Heart left ventricle (tissue), 13 donors: ENCODE data around the gene CACNA1G.

ENCODE experiments used
- POLR2A ChIP-seq, 2 donors: fragments of 450-650 bp; IDR thresholded peaks; one replicate each; pipeline ENCODE4 v1.6.1; 2017; ENCODE audit warnings: antibody characterized with exemption in 2 of 2, mild to moderate bottlenecking in 2 of 2, moderate library complexity in 2 of 2
- TF ChIP-seq, protein P1 (sequence below), 12 donors: fragments of 200-600 bp; sonication (generic) in 4 of 12; IDR thresholded peaks; one replicate each; pipeline versions ENCODE4 v1.5.0 to v1.8.0; 2018 to 2022; ENCODE audit warnings: antibody characterized with exemption in 12 of 12, mild to moderate bottlenecking in 5 of 12
- donor health status: ischemic (EF 13 %, LVEDD 7.1; RV severe dilation, severe dysfunction).
- donor health status: DM: no; HTN: yes; CAD: no.
- donor health status: DM: no; HTN: no; CAD: no.
- donor health status: ischemic (EF 25% LVEDD 6.9; RV normal size, moderate dysfunction).
- donor health status: ischemic (EF 25% LVEDD 5.7; RV mildly dilated, moderate dysfunction).
- donor health status: ischemic (EF 35%, LVEDD 5.7; RV mildly dilated, moderate dysfunction).
- donor health status: nonischemic (EF 11% LVEDD 7.7; RV severe dilation, severe dysfunction).
- donor health status: DM: yes; HTN: yes; CAD: no.
- donor health status: PGD.
- donor health status: ischemic (EF 29% LVEDD 5.4; RV normal size, mild dysfunction).
- donor health status: nonischemic (EF 23%, LVEDD 6.1; RV moderate dilation, normal function).

DNA sequence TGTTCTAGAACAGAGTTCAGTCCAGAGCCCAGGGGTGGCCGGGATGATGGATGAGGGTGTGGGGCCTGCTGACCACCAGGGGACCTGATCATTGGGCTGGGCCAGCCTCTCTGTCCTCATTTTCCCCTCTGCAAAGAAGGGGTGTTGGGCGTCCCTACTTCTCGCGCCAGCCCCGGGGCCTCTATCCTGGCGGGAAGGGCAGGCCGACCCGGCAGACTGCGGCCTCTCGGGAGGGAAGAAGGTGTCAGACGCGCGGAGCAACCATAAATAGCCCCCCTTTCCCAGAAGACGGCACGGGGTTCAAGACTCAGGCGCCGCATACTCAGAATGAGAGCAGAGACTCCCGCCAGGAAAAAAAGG is 2.0 kb upstream of the CACNA1G start:
- TF ChIP-seq, protein P1, sequence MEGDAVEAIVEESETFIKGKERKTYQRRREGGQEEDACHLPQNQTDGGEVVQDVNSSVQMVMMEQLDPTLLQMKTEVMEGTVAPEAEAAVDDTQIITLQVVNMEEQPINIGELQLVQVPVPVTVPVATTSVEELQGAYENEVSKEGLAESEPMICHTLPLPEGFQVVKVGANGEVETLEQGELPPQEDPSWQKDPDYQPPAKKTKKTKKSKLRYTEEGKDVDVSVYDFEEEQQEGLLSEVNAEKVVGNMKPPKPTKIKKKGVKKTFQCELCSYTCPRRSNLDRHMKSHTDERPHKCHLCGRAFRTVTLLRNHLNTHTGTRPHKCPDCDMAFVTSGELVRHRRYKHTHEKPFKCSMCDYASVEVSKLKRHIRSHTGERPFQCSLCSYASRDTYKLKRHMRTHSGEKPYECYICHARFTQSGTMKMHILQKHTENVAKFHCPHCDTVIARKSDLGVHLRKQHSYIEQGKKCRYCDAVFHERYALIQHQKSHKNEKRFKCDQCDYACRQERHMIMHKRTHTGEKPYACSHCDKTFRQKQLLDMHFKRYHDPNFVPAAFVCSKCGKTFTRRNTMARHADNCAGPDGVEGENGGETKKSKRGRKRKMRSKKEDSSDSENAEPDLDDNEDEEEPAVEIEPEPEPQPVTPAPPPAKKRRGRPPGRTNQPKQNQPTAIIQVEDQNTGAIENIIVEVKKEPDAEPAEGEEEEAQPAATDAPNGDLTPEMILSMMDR (IDR thresholded peaks at IDR 0.05), result no peak
- no peak for TF ChIP-seq POLR2A (IDR thresholded peaks at IDR 0.05)
